Activated CD8-positive, alpha-beta memory T cell treated with anti-CD3 and anti-CD28 coated beads for 4 hours (primary cell): ENCODE results near the gene THADA.

Source experiments
- DNase-seq, 2 donors: peaks; one replicate each; pipeline ENCODE4 v3.0.0-alpha.2; 2020; ENCODE audit warnings: low read depth in 2 of 2

Gene THADA

GRCh38 chr2:43186679-43187374 lies 409.0 kb downstream of the THADA start:
- no peak for DNase-seq

GRCh38 chr2:43186321-43186678 lies 409.5 kb downstream of the THADA start:
- DNase-seq: no peak

- DNase-seq: no peak
Measured at GRCh38 chr2:43185146-43185545, 410.7 kb downstream of the THADA start.

GRCh38 chr2:43184339-43184895 lies 411.4 kb downstream of the THADA start:
- DNase-seq: no peak

GRCh38 chr2:43183743-43184142 lies 412.1 kb downstream of the THADA start:
- DNase-seq: no peak

- DNase-seq: no peak
Measured at GRCh38 chr2:43180897-43181296, 414.9 kb downstream of the THADA start.
